ENCODE measurements around the gene PROP1.
"Not testable (repeated sequence)": the region's sequence is repeated elsewhere in the genome, so short reads cannot be mapped to it uniquely, and the experiment has no call there.

Gene PROP1

DNA sequence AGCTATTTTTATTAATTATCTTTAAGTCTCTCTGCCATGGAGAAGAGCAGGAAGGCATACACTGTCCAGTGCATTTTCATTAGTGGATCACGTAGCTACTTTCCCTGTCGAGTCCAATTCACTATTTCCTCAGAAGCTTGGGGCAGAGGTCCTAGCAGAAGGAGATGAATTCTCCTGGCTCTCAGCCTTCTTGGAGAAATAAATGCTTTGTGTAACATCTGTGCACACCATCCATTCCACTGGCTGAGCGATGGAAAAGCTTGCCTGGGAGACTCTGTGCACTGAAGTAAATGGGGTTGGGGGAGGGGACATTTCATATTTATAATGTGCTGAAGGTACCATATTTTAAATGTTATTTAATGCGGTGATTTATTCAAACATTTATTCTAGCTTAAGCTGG is 23.4 kb downstream of the PROP1 start:
- Histone ChIP-seq H3K36me3 (no peaks in the 10 kb centered on the region), H3K27me3 (peaks cover 39% of the 10 kb centered on the region), H3K4me1 (ENCODE audit: control insufficient read depth in 1 of 2, insufficient read depth in 1 of 2, low read depth in 1 of 2, low read length in 1 of 2) (no peaks in the 10 kb centered on the region), H3K4me3 (ENCODE audit: low read depth in 1 of 2, low read length in 1 of 2) (no peak overlapping the region), H3K9me3 (no peaks in the 10 kb centered on the region), H3K27ac (no peak overlapping the region)
- TF ChIP-seq, protein P1, sequence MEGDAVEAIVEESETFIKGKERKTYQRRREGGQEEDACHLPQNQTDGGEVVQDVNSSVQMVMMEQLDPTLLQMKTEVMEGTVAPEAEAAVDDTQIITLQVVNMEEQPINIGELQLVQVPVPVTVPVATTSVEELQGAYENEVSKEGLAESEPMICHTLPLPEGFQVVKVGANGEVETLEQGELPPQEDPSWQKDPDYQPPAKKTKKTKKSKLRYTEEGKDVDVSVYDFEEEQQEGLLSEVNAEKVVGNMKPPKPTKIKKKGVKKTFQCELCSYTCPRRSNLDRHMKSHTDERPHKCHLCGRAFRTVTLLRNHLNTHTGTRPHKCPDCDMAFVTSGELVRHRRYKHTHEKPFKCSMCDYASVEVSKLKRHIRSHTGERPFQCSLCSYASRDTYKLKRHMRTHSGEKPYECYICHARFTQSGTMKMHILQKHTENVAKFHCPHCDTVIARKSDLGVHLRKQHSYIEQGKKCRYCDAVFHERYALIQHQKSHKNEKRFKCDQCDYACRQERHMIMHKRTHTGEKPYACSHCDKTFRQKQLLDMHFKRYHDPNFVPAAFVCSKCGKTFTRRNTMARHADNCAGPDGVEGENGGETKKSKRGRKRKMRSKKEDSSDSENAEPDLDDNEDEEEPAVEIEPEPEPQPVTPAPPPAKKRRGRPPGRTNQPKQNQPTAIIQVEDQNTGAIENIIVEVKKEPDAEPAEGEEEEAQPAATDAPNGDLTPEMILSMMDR (IDR thresholded peaks at IDR 0.05) = no peak

DNA sequence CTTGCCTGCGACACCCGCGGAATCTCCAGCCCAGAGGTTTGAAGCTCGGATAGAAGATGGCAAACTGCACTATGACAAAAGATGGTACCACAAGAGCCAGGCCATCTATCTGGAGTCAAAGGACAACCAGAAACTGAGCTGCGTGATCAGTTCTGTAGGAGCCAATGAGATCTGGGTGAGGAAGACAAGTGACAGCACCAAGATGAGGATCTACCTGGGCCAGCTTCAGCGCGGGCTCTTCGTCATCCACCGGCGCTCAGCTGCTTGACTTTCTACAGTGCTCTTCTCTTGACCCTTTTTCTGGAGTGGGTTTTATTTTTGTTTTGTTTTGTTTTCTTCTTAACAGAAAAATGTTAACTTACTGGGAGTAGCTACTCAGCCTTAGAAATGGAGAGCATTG is 24.0 kb downstream of the PROP1 start:
- H3K27me3 ChIP-seq = peaks cover 38% of the 10 kb centered on the region
- not testable (repeated sequence) for H3K4me3 ChIP-seq (ENCODE audit: low read depth in 1 of 2, low read length in 1 of 2); H3K36me3 ChIP-seq; H3K4me1 ChIP-seq (ENCODE audit: control insufficient read depth in 1 of 2, insufficient read depth in 1 of 2, low read depth in 1 of 2, low read length in 1 of 2); H3K9me3 ChIP-seq; H3K27ac ChIP-seq

DNA sequence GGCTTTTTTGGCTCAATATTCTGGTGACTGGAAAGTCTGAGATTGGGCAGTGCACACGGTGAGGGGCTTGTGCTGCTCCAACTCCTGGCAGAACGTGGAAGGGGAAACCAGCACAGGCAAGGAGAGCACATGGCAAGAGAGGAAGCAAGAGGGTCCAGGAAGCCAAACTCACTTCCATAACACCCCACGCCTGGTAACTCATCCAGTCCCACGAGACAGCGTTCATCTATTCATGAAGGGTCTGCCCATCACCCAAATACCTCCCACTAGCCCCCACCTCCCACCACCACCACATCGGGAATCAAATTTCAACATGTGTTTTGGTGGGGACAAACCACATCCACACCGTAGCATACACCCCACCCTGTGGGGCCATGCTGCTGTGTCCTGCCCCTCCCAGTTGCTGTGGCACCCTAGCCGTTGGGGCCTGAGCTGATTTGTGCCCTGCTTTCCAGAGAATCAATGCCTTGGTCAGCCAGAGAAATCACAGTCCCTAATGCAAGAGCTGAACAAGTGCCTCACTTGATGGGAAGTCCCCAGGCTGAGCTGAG is 27.3 kb downstream of the PROP1 start:
- Histone ChIP-seq H3K4me3 (ENCODE audit: low read depth in 1 of 2, low read length in 1 of 2) (no peak overlapping the region), H3K27ac (no peak overlapping the region), H3K36me3 (no peaks in the 10 kb centered on the region), H3K4me1 (ENCODE audit: control insufficient read depth in 1 of 2, insufficient read depth in 1 of 2, low read depth in 1 of 2, low read length in 1 of 2) (no peaks in the 10 kb centered on the region), H3K27me3 (peaks cover 38% of the 10 kb centered on the region), H3K9me3 (no peaks in the 10 kb centered on the region)
- TF ChIP-seq, protein P1 (IDR thresholded peaks at IDR 0.05) = no peak

DNA sequence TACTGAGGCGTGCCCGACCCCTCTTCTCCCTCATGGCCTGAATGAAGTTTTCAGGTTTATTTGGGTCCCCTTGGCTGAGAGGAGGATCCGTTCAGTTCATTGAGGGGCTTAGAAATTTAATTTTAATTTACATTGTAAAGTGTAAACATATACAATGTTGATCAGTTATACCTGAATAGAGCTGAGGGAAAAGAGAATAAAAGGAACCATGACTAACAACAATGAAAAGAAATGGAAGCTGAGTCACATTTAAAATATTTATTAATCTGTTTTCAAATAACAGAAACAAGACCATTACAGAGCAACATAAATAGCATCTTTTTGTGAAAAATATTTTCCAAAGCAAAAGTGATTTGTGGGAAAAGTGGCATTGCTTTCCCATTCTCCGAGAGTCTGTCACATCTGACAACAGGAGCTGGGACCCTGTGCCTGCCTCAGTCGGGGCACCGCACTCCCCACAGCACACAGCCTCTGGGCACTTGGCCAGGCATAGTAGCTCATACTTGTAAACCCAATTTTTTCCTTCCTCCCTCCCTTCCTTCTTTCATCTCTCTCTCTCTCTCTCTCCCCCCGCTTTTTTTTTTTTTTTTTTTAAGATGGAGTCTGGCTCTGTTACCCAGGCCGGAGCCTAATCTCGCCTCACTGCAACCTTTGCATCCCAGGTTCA is 28.7 kb downstream of the PROP1 start:
- no peaks in the 10 kb centered on the region for H3K9me3 ChIP-seq
- no peaks in the 10 kb centered on the region for H3K36me3 ChIP-seq
- peaks cover 35% of the 10 kb centered on the region for H3K27me3 ChIP-seq
- H3K4me3 ChIP-seq (ENCODE audit: low read depth in 1 of 2, low read length in 1 of 2) = no peak overlapping the region
- no peak overlapping the region for H3K27ac ChIP-seq
- TF ChIP-seq, protein P1 (IDR thresholded peaks at IDR 0.05) = no peak
- no peaks in the 10 kb centered on the region for H3K4me1 ChIP-seq (ENCODE audit: control insufficient read depth in 1 of 2, insufficient read depth in 1 of 2, low read depth in 1 of 2, low read length in 1 of 2)

DNA sequence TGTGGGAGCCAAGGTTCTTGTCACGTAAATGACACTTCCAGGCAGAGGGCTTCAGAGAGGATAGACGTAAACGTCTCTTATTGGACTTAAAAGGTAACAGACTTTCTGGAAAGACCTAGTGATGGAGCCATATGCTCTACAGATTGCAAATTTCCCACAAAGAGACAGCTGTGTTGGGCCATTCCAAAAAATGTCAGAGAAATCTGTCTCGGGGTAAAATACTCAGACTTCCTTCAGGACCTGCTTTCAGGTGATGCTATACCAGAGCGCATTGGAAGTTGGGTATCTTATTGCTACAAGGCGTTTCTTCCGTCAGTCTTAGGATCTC is 29.2 kb downstream of the PROP1 start:
- Histone ChIP-seq H3K27me3 (peaks cover 29% of the 10 kb centered on the region), H3K4me1 (ENCODE audit: control insufficient read depth in 1 of 2, insufficient read depth in 1 of 2, low read depth in 1 of 2, low read length in 1 of 2) (no peaks in the 10 kb centered on the region), H3K4me3 (ENCODE audit: low read depth in 1 of 2, low read length in 1 of 2) (no peak overlapping the region), H3K36me3 (no peaks in the 10 kb centered on the region), H3K9me3 (no peaks in the 10 kb centered on the region), H3K27ac (no peak overlapping the region)
- TF ChIP-seq, protein P1 (IDR thresholded peaks at IDR 0.05) = no peak

DNA sequence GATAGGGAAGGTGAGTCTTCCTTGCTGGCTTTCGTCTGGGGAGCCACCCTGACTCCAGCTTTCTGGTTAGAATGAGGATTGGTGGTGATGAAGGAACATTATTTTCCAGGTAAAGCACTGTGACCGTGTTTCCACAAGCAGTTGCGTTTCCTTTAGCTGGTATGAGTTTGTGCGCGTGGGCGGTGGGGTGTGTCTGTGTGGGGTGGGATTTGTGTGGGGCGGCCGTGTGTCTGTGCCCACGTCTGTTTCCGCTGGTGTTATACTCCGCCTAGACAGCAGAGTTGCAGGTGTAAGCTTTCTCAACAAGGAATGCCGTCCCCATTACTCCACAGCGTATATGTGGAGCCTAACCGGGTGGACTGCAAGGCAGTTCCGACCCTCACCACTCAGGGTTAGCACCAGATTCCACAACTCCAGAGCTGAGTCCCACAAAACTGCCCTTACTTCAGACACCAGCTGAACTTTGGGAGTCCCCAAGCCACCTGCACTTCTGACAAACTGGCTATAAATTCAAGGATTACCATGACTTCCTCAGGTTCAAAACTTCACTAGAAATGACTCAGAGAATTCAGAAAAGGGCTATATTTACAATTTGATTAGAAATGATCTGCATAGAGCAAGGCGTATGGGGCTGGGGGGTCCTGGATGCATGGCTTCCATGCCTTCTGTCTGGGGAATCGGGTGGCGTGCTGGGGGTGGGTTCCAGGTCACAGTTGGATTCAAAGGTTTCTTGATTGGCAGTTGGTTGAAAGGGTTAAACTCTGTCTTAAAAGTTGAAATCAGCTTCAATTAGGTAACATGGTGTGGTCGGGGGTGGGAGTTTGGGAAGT is 29.8 kb downstream of the PROP1 start:
- no peaks in the 10 kb centered on the region for H3K4me1 ChIP-seq (ENCODE audit: control insufficient read depth in 1 of 2, insufficient read depth in 1 of 2, low read depth in 1 of 2, low read length in 1 of 2)
- no peak overlapping the region for H3K27ac ChIP-seq
- H3K9me3 ChIP-seq = no peaks in the 10 kb centered on the region
- H3K4me3 ChIP-seq (ENCODE audit: low read depth in 1 of 2, low read length in 1 of 2) = no peak overlapping the region
- no peaks in the 10 kb centered on the region for H3K36me3 ChIP-seq
- peaks cover 23% of the 10 kb centered on the region for H3K27me3 ChIP-seq
- TF ChIP-seq, protein P1 (IDR thresholded peaks at IDR 0.05) = no peak

Measured in neutrophil (primary cell).